Stimulated activated naive CD4-positive, alpha-beta T cell treated with Interleukin-2 at 50 U/mL for 16 hours (primary cell): ENCODE measurements around the gene AGTR1.
"Not testable (repeated sequence)": the region's sequence is repeated elsewhere in the genome, so short reads cannot be mapped to it uniquely, and the experiment has no call there.

Experiments used
- DNase-seq: peaks from one replicate; lab custom pipeline; 2025; lab: John Stamatoyannopoulos, UW

AGTR1 gene

DNA sequence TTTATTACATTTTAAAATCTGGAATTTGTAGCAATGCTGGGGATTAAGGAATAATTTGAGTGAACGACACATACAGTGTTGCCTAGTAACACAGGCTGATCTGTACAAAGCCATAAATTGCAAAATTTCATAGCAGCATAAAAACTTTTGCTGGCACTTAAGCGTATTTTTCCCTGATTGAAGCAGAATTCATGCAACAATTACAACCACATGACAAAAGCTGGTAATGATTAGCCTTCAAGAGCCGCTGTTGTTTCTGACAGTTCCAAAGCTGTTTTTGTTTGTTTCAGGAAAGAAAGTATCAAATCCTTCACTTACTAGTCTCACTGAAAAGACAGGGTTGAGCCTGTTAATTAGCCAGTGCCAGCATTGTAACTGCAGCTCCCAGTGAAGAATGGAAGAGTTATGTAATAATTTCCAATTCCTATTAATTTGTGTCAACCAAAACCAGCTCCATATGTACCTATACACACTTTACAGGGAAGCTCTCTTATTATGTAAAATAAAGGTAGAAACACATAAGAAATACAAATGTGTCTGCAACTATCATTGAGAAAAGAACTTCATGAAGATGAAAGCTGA, 60.7 kb downstream of the AGTR1 start:
- DNase-seq, result no peak

DNA sequence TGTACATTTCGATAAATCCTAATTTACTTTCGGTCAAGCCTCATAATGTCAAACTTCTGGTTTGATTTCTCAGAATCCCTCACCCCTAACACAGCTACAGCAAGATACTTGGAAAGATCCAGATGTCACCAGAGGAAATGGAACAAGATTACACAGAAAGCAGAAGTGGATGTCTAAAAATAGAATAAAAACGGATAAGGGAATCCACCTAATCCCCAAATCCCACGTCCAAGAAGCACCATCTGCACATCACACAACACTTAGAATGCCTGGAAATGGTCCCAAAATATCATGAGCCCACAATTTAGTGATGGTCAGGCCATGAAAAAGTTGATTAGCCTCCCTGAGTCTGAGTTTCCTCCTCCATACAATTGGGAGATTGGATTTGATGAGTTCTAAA, 61.7 kb downstream of the AGTR1 start:
- no peak for DNase-seq

DNA sequence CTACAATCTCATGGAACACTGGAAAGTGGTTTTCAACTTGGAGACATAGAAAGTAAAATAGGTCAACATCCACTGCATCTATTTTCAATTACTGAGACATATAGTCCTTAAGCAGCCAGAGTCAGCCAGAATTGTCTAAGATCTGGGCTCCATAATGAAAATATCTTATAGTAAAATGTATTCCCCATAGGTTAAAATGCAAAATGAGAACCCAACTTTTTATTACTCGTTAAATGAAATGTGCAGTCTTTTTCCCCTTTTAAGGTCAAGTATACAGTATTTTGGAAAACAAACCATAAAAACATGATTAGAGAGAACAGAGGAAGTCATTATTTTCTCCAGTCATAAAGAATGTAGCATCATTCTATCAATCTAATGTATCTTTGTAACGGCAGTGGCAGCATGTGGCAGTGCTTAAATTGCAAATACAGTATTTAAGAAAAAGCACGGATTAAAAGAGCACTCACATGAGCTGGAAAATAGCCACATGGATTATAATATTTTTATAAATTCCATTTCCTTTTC, 65.5 kb downstream of the AGTR1 start:
- no peak for DNase-seq

DNA sequence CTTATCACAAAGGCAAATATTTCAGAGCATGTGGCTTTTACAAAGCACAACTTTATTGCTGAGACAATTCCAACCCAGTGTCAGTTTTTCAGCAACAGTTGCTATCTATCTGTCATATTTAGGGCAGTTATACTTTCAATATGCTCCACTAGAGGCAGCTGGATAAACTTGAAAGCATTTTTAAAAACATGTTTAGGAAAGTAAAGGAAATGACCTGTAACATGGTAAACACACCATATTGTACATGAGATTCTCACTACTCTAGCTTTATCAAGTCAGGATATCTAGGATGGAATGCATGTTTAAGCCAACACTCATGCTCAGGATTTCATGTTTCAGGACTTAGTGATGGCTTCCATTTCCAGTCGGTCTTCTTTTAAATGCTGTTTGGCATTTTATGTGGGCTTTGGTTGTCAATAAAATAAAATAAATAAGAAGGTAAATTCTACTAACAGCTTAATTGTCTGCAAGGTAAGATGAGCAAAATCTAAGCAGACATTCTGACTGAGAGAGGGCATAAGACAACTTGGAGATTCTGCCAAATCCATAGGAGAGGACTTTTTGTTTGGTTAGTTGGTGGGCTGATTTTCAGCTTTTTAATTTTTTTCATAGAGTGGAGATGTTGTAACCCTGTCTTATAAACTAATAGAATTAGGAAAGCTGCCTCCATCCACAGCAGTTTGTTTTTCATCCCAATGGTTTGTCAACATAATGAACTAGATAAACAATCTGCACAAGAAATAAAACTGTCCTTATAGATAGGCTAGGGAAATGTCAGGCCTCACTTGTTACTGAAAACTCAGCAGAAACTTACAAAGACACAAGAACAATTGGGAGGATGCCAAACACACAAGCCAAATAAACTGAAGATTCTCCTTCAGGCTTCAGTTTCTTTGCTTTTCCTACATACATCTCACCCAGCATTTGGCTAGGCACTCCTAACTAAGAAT, 66.6 kb downstream of the AGTR1 start:
- no peak for DNase-seq

DNA sequence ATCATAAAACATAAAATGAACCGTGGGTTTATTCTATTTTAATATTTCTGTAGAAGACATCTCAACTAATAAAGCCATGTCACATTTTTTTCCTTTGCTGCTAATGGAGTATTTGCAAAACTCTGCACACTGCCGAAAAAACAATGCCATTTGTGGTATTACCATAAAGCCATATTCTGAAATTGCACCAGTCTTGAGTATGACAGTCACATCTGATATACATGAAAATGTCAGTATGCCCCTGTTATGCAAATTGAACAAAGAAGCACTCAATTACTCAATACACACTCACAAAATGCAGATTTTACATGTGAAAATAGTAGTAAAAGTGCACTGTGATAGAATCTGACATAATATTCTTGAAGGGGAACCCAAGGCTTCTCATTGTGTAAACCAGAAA, 74.7 kb downstream of the AGTR1 start:
- DNase-seq, result no peak

DNA sequence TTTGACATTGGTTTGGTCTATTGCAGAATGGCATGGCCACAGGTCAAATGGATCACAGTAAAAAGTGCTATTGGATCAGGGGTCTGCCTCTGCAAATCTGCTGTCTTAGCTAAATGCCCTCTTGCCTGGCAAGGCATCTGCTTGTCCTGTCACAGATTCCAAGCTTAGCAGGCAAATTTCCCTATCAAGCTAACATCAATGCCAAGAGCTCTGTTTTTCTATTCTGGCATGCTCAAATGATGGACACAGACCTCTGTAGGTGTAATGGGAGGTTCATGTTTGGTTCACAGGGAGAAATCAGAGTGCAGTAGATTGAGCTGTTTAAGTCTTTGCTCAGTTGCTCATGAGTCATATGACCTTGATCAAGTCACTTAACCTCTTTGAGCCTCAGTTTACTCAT, 75.1 kb downstream of the AGTR1 start:
- DNase-seq, result no peak

DNA sequence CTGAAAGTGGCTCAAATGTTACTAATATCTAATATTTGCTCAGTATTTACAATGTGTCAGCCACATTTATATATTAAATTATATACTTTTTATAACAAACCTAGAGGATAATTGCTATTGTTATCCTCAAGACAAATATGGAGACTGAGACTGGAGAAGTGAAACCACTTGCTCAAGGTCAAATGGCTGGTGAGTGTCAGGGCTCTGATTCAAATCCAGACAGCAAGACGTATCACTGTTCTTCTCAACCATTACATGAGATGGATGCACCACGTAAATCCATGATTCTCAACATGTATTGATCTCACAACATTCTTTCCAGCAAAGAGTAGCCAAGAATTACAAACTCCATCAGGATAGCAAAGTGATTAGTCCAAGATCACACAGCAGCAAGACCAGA, 76.1 kb downstream of the AGTR1 start:
- no peak for DNase-seq

DNA sequence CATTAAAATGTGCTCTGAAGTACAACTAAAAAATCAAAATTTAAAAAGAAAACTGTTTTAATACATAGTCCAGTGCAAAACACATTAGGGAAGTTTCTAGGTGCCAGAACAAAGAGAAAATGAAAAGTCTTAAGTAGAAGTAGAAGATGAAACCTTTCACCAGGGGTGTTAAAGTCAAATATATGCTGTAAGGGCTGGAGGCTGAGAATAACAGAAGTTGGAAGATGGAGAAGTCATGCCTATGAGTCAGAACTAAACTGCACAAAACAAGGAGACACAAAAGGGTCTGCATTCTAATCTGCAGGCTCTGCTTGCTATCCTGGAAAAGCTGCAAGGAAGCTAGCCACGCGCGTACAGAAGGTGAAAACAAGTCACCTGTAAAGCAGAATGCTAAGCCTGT, 81.2 kb downstream of the AGTR1 start:
- DNase-seq, result no peak

DNA sequence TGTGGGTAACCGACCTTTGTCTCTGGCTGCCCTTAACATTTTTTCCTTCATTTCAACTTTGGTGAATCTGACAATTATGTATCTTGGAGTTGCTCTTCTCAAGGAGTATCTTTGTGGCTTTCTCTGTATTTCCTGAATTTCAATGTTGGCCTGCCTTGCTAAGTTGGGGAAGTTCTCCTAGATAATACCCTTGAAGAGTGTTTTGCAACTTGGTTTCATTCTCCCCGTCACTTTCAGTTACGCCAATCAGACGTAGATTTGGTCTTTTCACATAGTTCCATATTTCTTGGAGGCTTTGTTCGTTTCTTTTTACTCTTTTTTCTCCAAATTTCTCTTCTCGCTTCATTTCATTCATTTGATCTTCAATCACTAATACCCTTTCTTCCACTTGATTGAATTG, 87.3 kb downstream of the AGTR1 start:
- not testable (repeated sequence) for DNase-seq

DNA sequence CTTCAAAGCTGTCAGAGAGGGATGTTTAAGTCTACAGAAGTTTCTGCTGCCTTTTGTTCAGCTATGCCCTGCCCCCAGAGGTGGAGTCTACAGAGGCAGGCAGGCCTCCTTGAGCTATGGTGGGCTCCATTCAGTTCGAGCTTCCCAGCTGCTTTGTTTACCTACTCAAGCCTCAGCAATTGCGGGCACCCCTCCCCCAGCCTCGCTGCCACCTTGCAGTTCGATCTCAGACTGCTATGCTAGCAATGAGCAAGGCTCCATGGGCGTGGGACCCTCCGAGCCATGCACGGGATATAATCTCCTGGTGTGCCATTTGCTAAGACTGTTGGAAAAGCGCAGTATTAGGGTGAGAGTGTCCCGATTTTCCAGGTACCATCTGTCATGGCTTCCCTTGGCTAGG, 88.5 kb downstream of the AGTR1 start:
- not testable (repeated sequence) for DNase-seq

DNA sequence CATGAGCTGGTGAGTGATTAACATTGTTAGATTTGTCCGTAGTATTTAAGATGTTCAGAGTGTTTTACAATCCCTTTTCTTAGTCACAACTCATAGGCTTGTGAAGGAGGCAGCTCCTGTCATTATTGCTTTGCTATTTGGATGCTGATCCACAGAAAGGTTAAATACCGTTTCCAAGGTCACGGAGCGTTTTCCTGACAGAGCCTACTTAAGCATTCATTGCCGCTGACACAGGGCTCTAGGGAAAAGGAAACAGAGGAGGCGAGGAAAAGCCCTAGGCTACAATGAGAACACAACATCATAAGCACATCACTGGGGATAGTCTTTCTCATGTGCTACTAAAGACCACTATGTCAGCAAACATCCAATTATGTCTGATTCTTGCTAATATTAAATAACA, 91.4 kb downstream of the AGTR1 start:
- no peak for DNase-seq

DNA sequence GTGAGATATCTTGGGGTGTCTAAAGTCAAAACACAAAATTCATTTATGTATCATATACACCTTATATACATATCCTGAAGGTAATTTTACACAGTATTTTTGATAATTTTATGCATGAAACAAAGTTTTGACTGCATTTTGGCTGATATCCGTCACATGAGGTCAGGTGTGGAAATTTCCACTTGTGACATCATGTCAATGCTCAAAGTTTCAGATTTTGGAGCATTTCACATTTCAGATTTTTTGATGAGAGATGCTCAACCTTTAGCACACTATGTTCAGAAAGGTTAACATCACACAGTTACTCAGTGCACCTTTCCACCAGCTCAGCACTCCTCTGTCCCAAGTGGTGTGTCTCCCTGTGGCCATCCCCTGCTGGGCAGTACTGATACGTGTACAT, 92.2 kb downstream of the AGTR1 start:
- DNase-seq, result no peak

DNA sequence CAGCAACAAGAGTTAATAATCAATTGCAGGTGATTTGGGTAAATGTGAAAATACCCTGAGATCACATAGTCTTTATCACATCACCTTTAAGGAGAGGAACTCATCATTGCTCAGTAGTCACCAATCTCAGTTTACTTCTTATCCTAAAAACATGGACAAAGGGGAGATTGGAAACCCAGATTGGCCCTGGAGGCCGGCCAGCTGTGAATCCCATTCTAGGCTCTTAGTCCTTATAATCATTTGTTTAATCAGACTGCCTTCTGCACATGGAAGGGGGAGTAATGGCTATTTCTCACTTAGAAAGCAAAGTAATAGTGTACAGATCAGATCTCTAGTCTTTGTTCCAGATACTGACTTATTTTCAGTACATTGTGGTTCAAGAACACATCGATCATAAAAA, 92.7 kb downstream of the AGTR1 start:
- no peak for DNase-seq

DNA sequence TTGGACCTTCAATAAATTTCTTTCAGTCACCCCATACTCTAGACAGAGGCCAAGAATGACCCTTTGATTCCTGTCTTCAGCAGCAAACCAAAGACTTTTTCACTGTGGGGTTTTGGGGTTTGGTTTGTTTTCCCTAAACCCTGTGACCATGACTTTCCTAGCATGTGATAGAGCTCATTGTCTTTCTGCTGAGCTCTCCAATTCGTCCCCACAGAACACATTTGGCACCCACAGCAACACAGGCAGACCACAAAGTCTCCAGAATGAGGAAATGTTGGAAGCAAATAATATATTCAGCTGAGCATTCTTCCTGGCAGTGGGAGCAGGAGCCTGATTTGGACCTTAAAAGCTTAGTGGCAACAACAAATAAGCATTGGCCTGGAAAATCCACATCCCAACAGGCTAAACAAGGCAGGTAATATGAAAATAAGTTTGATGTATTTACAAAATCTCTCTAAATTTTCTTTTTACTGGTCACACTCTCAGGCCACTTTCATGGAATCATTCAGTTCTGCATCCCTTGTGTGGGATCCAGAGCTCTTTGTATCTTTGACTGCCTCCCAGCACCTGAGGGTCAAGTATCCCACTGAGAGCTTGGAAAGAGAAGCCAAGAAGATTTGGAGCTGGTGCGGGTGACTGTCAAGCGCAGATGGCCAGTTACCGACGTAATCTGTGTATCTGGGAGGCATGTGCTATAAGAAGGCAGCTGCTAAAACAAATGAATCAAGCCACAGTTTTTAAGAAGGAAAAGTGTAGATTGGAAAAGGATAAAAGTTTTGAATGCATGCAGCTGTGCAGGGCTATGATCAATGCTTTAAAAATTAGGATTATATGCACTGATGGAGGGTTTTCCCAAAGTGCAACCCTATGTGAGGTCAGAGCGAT, 93.4 kb downstream of the AGTR1 start:
- DNase-seq, result no peak

DNA sequence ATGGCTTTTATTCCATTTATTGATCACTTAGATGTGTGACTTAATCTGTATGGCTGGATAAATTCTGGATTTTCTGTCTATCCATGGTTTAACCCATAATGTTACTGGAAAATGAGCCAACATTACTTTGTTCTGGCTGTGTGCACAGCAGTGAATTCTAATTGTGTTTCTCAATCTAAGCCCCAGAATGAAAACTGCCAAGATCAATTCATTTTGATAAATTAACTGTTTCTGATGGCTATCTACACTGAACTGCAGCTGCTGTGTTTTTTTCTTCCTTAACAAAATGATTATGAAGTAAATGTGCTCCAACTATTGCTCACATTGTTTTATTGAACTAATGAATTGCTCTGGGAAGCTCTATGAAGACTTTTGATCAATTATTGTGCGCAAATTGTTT, 94.2 kb downstream of the AGTR1 start:
- DNase-seq, result no peak

DNA sequence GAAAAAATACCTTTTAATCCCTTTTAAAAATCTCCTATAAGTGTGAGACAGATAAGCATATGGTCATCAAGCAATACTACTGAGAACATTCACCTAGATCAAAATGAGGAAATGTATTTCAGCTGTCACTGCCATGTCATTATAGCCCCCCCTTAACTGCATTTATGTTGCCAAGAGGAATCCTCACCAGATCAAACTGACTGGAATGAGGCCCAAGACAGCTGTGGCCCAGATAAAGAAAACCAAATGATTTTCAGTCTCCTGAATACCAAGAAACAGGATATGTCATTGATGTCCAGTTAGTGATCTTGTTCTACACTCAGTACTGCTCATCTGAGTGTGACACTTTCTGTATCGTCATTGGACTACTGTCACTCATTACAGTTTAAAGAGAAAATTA, 94.8 kb downstream of the AGTR1 start:
- DNase-seq, result no peak
